RCC 7860 (cell line): ENCODE measurements around the gene RASIP1.

Experiments used
- DNase-seq: peaks from one replicate; pipeline ENCODE4 v3.0.0-alpha.2; 2015; ENCODE audit warnings: low spot score
- FAIRE-seq: peaks from 2 replicates; lab custom pipeline; 2012; peaks lifted over from hg19 to GRCh38; lab: Jason Lieb, UNC

RASIP1 gene

DNA sequence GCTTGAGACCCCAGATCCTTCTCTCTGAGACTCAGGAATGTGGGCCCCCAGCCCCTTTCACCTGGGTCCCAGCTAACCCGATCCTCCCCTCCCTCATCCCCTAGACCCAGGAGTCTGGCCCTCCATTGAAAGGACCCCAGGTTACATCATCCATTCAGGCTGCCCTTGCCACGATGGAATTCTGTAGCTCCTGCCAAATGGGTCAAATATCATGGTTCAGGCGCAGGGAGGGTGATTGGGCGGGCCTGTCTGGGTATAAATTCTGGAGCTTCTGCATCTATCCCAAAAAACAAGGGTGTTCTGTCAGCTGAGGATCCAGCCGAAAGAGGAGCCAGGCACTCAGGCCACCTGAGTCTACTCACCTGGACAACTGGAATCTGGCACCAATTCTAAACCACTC is 15.4 kb upstream of the RASIP1 start:
- FAIRE-seq (no peak), DNase-seq (no peak)

DNA sequence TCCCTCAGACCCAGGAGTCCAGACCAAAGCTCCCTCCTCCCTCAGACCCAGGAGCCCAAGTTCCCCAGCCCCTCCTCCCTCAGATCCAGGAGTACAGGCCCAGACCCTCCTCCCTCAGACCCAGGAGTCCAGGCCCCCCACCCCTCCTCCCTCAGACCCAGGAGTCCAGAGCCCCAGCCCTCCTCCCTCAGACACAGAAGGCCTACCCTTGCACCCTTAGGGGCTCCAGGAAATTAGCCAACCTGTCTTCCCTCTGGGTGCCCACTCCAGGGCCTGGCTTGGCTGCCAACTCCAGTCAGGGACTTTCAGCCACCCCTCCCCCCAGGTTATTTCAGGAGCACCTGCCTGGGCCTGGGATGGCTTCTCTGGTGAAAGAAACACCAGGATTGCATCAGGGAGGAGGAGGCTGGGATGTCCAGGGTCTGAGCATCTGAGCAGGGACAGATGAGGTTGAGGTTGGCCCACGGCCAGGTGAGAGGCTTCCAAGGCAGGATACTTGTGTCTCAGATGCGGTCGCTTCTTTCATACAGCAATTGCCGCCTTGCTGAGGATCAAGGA is 14.8 kb upstream of the RASIP1 start, which contains the start of gene FGF21:
Gene FGF21, plus strand, starts transcription at position 441 of the 558 bp plus-strand sequence. CDS start 713 bp downstream, outside the sequence.
- no peak for DNase-seq
- no peak for FAIRE-seq

DNA sequence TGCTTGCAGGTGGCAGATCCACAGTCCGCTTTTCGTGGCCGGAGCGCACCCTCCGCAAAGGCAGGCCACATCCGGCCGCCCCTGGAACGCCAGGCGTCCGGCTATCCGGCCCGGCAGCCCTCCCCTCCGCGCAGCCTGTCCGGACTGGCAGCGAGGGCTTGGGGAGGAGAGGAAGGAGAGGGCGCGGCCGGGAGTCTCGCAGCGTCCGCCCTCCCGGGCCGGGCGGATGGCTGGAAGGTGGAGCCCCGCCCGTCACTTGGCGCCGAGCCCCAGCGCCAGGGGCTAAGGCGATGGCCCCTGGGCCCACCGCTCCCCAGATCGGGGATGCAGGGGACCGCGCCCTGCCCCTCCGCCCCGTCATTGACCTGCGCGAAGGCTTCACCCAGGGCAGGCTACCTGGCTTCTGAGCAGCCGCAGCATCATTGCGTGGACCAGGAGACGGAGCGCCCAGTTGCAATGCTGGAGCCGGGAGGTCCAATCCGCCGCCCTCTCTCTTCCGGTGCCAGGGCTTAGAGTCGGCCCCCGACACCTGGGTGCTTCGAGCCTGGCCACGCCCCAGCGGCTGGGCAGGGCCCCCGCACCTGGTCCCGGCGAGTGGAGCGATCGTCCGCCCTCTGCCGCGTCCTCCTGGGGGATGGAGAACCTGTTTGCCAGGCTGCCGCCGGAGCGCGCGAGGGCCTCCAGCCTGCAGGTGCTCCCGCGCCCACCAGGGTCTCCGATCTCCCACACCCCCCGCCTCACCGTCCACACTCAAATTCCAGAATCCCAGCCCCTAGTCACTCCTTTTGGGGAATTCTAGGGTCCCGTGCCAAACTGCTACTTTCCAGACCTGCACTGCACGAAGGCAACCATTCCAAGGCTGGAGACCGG is 12.3 kb upstream of the RASIP1 start, which contains the start of gene FUT1:
Gene FUT1, minus strand, starts transcription at position 146 of the 870 bp plus-strand sequence. CDS start 1,360 bp downstream, outside the sequence.
- DNase-seq, result no peak
- FAIRE-seq, result no peak

DNA sequence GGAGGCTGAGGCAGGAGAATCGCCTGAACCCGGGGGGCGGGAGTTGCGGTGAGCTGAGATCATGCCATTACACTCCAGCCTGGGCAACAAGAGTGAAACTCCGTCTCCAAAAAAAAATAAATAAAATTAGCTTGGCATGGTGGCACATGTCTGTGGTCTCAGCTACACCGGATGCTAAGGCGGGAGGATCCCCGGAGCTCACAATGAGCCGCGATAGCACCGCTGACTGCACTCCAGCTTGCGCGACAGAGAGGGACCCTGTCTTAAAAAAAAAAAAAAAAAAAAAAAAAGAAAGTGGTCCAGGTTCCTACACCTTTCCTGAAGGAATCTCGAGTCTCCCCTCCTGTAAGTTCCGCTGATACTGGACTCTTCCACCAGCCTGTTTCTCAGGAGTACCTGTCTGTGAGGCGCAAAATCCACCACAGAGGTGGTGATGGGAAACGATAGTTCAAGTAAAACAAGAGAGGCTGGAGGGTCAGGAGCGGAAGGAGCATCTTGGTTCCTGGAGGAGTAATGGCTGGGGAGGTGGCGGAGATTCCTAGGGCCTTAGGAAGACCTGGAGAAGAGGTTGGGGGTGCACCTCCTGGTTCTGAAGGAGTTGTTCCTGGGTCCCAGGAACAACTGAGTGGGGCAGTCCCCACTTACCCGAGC is 11.6 kb upstream of the RASIP1 start:
- DNase-seq (no peak), FAIRE-seq (no peak)

DNA sequence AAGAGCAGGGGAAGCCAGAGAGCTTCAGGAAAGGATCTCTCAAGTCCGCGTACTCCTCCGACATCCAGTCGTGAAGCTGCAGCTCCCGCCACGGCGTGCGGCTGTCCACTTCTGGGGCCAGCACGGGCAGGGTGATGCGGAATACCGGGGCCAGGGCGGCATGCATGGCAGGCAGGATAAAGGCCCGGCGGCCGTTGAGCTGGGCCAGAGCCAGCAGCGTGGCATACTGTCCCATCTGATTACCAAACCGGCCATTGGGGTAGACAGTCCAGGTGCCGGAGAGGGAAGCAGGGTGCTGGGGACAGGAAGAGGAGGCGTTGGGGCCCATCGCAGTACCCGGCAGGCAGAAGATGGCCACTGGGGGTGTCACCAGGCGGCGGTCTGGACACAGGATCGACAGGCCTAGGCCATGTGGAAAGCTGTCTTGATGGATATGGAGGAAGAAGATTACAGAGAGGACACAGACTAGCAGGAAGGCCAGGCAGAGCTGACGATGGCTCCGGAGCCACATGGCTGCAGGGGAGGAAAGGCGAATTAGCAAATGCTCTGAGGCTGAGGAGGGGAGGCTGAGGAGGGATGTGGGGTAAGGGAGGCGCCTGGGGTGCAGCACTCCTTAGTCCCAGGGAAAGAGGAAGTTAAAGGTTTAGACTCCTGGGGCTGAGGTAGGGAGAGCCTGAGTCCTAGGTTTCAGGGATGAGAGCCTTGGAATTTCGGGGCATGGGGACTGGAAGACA is 10.5 kb upstream of the RASIP1 start:
- no peak for FAIRE-seq
- no peak for DNase-seq

DNA sequence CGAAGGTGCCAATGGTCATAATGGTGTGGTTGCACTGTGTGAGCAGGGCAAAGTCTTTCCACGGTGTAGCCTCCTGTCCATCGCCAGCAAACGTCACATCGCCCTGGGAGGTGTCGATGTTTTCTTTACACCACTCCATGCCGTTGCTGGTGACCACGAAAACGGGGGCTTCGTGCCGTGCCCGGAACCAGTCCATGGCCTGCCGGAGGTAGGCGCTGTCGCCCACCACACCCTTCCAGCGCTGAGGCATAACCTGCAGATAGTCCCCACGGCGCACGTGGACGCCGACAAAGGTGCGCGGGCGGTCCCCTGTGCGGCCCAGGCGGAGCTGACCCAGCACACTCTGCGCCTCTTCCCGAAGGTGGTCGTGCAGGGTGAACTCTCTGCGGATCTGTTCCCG is 9.9 kb upstream of the RASIP1 start:
- FAIRE-seq (no peak), DNase-seq (no peak)

DNA sequence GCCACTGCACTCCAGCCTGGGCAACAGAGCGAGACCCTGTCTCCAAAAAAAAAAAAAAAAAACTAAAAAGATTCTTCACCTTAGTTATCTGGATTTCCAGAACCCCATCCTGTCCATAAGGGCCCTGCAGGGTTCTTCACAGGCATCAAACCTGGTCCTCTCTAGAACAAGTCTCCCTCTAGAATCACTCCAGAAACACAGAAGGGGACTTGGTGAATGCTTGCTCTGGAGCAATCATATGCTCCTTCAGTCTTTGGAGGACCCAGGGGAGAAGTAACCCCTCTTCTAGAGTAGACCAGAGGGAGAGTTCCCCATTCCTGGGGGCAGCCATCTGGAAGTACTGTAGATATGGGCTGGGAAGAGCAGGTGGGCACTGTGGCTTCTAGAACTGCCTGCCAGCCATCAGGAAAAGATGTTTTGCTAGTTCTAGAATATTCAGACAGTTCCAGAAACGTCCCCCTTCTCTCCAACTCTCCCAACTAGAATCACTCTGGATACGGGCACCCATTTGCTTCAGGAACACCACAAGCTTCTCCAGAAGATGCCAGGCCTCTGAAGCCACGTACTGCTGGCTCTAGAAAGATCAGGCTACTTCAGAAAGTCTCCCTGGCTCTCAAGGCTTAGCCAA is 9.3 kb upstream of the RASIP1 start:
- DNase-seq, result no peak
- FAIRE-seq, result no peak

DNA sequence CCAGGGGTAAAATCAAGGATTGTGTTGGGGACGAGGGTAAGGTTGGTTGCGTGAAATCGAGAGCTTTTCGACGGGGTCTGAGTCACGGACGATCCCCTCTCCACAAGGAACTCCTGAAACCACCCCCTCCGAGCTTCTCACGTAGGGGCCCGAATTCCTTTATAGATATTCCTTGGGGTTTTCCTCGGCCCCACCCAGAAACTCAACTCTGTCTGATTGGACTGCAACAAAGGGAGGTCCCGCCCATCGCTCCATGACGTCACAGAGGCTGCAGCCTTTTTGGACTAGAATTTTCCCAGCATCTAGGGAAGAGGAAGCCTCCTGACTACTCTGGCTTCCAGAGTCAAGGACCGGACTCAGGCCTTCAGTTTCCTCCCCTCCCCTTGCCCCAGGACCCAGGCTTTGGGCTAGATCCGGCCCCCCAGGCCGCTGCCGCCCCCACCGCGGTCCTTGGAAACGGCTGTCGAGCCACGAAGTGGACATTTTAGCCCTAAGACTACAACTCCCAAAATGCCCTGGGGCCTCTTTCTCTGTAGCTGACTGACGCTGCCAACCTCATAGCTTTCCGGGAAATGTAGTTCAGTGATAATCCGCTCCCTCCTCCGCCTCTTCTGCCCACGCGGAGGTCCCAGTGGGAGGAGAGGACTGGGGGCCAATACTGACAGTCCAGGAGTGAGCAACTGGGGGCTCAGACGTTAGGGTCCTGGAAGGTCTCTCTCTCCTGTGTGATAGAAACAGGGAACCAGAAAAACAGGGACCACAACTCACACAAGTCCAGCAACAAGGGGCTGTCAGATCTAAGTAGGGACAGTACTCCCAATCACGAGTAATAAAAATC is 6.5 kb upstream of the RASIP1 start, which contains the start of gene IZUMO1:
Gene IZUMO1, minus strand, starts transcription at position 172 of the 838 bp plus-strand sequence. CDS start 1,050 bp downstream, outside the sequence.
- no peak for FAIRE-seq
- DNase-seq, result peak; percentile 20

DNA sequence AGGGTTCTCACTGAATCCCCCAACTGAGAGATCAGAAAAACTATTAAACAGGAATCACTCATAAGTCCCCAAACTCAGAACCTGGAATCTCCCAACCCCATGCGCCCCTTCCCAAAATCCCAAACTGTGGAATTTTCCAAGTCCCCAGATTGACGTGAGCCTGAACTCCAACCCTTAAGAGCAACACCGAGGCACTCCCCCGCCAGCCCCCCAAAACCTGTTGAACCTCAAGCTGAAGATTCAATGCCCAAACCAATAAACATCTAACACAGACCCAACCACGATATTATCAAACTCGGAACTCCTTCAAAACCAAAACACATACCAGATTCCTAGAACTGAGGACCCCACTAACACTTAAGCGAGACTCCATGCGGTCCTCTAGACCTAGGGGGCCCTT is 5.7 kb upstream of the RASIP1 start:
- DNase-seq, result no peak
- FAIRE-seq, result no peak

DNA sequence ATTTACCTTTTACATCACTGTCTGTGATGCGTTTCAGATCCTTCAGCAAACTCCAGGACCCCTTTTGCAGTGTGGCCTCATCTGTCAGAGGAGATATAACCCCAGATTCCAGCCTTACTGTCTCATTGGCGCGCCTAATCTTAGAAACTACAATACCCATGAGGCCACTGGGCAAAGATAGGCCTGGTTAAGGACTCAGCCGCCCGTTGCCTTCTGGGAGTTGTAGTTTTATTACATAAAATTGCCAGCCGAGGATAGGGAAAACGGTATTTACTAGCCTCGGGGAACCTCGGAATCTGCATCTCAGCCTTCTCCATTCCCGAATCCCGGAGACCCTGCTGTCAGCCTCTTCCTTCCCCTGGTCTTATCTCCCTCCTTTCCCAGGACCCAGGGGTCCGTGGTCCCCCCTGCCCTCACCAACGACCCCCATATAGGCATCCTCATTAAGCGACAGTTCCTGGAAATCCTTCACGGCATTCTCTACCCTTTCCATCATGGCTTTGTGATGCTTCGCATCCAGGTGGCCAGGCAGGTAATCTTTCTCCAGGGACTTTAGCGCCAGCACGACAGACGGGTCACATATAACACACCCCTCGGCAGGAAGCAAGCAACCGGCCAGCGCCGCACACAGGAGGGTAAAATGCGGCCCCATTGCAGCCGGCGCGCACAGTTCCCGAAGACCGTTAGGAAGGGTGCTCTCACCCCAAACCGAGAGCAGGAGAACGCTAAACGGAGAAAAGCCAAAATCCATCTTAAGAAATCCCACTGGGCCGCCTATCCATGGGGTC is 5.0 kb upstream of the RASIP1 start:
- peak; percentile 4 for DNase-seq

DNA sequence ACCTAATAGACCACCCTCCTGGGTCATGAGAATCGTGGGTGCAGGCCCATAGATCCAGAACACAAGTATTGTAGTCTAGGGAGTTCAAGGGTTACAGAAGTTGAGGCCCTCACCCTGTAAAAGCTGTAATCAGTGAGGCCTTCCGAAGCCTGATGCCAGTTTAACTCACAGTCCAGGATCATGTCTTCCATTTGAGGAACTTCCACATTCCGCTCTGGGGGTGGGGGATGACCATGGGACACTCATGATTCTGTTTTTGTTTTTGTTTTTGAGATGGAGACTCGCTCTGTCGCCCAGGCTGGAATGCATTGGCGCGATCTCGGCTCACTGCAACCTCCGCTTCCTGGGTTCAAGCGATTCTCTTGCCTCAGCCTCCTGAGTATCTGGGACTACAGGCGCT is 1.7 kb upstream of the RASIP1 start:
- FAIRE-seq (no peak), DNase-seq (no peak)

More for the DNA sequence above, 5.0 kb upstream of the RASIP1 start:
- FAIRE-seq, result no peak

DNA sequence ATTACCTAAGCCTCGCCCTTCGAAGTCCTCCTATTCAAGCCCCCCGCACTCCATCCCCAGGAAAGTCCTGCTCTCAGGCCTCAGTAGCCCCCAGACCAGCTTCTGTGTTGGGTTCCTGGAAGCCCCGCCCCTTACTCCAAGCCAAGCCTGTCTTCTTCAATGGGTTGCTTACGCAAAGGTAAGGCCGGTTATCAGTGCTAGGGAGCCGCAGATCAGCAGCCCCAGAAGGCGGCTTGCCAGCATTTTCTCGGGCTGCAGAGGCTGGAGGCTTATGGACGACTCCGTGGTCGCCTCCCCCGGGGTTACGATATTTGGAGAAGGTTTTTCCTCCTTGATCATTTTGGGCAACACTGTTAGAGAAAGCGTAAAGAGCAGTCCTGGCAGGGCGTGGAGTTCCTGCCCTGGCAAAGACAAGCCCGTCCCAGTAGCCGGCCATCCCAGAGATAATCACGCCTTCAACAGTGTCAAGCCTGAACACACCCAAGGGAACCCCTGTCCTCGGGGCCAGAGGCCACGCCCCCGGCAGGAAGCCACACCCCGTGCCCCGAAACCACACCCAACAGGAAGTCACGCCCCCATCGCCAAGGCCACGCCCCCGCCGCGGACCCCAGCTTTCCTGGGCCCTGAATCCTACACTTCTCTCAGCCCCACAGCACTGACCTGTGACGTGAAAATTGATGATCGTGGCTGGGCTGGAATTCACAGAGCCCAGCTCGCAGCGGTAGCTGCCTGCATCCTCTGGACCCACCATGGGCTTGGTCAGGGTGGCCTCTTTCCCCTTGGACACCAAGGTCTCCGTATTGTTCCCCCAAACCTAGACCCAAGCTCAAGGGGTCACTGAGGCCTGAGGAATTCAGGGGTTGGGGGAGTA is 954 bp upstream of the RASIP1 start:
- DNase-seq, result no peak
- FAIRE-seq, result no peak

DNA sequence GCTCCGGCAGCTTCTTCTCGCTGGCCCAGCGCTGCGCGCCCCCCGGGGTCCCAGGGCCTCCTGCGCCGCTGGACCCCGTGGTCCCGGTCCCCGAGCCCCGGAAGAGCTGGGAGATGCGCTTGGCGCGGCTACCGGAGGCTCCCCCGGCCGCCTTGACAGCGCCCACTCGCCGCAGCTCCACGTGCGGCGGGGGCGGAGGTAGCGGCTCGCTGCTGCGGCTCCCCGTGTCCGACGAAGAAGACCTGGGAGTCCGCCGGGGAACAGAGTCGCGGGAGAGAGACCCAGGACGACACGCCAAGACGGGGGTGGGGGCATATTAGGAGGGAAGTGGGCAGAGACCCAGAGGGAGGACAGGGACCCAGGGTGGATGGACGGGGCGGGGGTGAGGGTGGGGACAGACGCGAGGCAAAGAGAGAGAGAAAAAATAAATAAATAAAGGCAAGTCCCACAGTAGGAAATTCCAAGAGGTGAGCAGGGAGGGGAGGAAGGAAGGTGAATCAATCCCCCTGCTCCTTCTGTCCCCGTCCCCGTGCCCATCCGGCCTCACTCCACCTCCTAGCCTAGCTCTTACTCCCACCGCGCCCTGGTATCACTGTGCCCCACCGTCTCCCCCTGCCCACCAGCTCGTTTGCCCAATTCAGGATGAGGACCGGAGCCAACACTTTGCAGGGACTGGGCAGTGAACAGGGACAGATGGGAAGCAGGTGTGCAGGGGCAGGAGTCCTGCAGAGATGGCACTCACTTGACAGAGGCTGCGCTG is 826 bp downstream of the RASIP1 start:
- FAIRE-seq (no peak), DNase-seq (no peak)

DNA sequence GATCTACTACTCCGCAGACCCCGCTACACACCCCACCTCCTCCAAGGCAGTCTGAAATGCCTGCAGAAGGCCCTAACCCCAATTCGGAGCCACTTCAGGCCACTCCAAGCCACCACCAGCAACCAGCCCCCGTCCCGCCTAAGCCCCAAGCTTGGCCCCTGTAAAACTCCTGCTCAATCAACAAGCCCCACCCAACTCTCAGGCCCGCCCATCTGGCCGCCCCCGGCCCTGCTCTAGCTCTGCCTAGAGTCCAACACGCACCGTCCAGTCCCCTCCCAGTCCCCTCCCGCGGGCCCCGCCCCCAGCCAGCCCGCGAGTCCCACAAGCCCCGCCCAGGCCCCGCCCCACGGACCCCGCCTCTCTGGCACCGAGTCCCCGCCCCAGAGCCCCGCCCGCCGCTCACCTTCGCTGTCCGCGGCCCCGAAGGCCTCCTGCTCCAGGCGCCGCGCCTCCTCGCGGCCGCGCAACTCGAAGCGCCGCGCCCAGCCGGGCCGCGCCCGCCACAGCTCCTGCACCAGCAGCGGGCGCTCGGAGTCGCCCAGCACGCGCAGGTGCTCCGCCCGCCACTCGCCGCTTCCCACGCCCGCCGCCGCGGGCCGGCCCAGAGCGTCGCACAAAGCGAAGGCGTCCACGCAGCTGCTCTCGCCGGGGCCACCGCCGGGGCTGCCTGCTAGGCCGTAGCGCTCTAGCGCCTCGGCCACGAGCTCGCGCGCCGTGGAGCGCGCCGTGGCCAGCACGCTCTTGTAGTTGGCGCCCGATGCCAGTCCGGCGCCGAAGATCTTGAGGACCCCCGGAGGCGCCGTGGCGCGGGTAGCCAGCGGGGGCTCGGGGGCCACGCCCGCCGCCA is 1.6 kb downstream of the RASIP1 start:
- DNase-seq, result peak; percentile 35
- FAIRE-seq, result no peak

DNA sequence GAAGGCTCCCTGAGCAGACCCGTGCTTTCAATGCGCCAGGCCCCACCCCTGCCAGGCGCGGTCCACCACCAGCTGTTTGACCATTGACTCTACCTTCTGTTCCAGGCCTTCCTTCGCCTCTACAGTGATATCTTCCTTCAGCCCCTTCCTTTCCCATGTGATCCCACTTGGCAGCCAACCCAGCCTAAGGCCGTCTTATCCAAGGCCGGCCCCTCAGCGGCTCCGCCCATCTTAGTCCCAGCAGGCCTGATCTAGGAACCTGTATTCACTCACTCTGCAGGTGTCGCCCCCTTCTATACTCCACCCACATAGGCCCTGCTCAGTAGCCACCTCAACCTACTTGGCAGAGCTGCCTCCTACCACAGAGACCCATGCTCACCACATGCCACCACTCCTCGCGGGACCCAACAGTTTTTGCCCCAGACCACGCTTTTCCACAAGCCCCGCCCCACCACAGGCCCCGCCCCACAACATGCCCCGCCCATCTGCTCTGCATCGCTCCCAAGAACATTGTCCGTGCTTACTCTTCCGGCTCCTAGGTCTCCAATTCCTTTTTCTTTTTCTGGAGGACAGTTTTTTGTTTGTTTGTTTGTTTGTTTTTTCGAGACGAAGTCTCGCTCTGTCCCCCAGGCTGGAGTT is 2.9 kb downstream of the RASIP1 start:
- DNase-seq, result no peak
- no peak for FAIRE-seq
